ENCODE results near the gene CDK2.

- TF ChIP-seq, protein P1, sequence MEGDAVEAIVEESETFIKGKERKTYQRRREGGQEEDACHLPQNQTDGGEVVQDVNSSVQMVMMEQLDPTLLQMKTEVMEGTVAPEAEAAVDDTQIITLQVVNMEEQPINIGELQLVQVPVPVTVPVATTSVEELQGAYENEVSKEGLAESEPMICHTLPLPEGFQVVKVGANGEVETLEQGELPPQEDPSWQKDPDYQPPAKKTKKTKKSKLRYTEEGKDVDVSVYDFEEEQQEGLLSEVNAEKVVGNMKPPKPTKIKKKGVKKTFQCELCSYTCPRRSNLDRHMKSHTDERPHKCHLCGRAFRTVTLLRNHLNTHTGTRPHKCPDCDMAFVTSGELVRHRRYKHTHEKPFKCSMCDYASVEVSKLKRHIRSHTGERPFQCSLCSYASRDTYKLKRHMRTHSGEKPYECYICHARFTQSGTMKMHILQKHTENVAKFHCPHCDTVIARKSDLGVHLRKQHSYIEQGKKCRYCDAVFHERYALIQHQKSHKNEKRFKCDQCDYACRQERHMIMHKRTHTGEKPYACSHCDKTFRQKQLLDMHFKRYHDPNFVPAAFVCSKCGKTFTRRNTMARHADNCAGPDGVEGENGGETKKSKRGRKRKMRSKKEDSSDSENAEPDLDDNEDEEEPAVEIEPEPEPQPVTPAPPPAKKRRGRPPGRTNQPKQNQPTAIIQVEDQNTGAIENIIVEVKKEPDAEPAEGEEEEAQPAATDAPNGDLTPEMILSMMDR (IDR thresholded peaks at IDR 0.05), result no peak
- TF ChIP-seq POLR2AphosphoS5 (IDR thresholded peaks at IDR 0.05; ENCODE audit: insufficient read depth in 1 of 2, low read depth in 1 of 2), result no peak
Measured at GRCh38 chr12:55995366-55995765, 28.7 kb downstream of the CDK2 start.
